Hematopoietic multipotent progenitor cell treated with erythropoietin and hydrocortisone succinate and interleukin-3 and kit ligand, for 15 days (in vitro differentiated cells): ENCODE measurements around the gene NUB1.

Source experiments
- DNase-seq: peaks from one replicate; pipeline ENCODE4 v3.0.0-alpha.2; 2015; ENCODE audit warnings: low spot score

Gene NUB1

GRCh38 chr7:151345576-151346469 lies 4.2 kb downstream of the NUB1 start:
- no peak for DNase-seq

GRCh38 chr7:151346470-151346769 lies 4.8 kb downstream of the NUB1 start:
- no peak for DNase-seq

DNA sequence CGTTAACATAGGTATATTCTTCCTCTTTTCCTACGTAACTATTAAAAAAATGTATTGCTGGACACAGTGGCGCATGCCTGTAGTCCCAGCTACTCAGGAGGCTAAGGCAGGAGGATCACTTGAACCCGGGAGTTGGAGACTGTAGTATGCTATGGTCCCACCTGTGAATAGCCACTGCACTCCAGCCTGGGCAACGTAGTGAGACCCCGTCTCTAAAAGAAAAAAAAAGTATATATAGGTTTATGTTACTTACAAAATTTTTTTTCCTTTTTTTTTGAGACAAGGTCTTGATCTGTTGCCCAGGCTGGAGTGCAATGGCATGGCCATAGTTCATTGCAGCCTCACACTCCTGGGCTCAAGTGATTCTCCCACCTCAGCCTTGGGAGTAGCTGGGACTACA lies 5.6 kb downstream of the NUB1 start:
- no peak for DNase-seq

DNA sequence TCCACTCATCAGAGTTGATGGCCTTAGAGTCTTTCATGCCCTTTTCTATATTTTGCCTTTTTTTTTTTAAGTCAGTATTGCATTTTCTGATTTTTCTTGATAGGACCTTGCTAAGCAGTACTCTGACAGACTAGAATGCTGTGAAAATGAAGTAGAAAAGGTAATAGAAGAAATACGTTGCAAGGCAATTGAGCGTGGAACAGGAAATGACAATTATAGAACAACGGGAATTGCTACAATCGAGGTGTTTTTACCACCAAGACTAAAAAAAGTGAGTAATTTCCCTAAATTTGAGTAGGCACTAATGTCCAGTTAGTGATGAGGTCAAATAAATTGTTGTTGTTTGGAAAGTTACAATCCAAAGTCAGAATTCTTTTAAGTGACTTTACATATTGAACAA lies 7.4 kb downstream of the NUB1 start:
- peak; percentile 11 for DNase-seq

DNA sequence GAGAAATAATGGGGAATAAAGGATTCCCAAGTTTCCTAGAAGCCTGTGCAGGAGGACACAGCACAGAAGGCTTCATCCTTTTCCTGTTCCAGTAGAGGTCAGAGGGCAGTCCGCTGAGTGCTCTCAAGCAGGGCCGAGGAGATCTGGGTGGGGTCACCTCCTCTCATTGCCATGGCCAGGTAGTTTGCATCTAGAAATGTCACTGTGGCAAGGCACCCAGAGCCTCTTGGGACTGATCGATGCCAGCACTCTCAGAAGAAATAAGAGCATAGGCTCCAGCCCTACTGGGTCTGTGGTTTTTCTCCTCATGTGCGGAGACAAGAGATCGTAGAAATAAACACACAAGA lies 7.9 kb downstream of the NUB1 start:
- no peak for DNase-seq

DNA sequence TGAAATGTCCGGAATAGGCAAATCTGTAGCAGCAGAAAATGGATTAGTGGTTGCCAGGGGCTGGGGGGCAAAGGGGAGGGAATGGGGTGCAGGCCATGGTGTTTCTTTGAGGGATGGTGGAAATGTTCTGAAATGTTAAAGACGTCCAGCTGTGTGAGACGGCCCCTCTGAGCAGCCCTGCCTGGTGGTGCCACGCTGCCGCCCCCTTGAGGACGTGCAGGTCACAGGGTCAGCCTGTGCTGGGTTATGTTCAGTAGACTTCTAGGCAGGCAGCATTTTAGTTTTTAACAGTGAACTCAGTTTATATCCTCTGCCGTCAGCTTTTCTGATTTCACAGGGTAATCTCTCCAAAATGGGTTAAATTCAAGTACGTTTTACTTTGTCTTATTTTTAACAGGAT lies 9.4 kb downstream of the NUB1 start:
- peak; percentile 58 for DNase-seq

- DNase-seq, result no peak
Measured at GRCh38 chr7:151351967-151352366, 10.4 kb downstream of the NUB1 start.

DNA sequence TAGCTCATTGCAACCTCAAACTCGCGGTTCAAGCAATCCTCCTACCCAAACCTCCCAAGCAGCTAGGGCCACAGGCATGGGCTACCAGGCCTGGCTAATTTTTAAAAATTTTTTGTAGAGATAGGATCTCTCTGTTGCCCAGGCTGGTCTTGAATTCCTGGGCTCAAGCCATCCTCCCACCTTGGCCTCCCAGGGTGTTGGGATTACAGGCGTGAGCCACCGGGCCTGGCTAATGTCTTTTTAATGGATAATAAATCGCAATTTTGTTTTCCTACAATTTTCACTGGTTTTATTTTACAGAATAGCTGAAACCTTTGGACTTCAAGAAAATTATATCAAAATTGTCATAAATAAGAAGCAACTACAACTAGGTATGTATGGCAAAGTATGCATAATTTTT lies 10.9 kb downstream of the NUB1 start:
- no peak for DNase-seq

DNA sequence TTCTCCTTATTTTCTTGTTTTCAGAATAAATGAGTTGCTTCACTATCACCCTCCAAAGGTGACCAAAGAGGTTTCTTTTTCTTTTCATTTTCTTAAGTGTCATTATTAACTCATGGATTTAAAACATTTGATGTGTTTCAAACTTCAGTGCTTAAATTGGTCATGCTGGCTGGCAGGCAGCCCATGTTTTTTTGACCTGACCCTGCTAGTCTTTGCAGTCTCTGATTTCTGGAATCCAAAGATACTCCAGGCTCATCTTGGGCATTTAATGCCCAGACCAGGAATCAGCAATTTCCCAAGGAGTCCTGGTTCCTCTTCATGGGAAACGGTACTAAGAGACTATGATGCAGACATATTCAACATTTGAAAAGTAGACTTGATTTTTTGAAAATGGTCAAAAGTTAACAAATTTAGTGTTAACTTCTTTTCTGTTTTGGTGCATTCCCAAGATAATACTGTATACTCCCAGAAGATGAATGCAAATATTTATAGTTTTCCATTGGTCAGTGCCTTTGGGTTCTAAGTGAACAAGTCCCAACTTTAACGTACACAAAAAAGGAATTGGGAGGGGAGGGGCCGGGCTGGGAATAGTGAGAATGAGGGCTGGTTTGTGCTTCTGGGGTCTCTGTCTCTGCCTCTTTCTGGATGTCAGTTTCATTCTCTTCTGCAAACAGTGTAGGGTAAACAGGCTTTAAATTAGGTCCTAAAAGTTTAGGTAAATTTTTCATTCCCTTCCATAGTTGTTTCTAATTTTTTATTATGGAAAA lies 19.8 kb downstream of the NUB1 start:
- no peak for DNase-seq

DNA sequence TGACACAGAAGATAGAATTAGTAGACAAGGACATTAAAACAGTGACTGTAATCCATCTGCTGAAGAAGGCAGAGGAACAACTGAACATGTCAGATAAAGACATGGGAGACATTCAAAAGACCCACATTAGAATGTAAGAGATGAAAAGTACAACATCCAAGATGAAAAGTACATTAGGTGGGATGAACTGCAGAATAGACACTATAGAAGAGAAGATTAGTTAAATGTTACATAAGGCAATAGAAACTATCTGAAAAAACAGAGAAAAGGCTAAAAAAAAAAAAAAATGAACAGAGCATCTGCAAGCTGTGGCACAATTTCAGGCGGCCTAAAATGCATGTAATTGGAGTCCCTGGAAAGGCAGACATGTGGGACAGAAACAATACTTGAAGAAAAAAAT lies 21.6 kb downstream of the NUB1 start:
- no peak for DNase-seq

DNA sequence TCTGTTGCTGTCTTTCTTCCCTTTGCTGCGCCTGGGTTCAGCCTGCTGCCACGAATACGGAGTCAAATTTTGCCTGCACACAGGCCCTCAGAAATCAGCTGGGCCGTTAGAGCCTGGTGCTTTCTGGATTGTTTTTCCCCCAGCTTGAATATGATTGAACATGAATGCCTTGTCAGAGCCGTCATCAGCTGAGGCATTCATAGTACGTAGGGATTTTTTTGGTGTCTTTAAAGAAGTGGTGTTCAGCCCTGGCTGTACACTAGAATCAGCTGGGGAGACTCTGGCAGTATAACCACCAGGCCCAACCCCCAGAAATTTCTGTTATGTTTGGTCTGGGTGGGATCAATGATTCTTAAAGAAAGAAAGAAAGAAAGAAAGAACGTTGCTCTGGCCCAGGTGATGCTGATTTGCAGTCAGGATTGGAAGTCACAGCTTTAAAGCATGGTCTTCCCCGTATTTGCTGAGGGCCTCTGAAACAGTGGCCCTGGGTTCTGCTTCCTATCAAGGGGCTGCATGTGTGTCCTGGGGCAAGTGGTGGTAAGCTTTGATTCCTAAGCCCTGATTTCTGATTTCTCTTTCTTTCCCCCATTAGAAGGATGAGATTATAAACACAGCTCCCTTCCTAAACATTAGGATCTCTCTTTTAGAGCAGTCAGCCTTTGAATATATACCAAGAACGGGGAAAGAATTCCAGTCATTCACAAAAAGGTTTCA lies 24.7 kb downstream of the NUB1 start:
- no peak for DNase-seq

DNA sequence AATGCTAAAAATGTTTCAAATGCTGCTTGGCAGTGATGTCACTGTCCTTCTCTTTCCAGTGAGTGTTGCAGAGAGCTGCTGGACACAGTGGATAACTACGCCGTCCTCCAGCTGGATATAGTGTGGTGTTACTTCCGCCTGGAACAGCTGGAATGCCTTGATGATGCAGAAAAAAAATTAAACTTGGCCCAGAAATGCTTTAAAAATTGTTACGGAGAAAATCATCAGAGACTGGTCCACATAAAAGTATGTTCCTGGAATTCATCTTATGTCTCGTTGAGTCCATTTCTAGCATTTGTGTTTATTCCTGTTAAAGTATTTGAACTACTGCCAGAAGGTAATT lies 25.2 kb downstream of the NUB1 start:
- no peak for DNase-seq

DNA sequence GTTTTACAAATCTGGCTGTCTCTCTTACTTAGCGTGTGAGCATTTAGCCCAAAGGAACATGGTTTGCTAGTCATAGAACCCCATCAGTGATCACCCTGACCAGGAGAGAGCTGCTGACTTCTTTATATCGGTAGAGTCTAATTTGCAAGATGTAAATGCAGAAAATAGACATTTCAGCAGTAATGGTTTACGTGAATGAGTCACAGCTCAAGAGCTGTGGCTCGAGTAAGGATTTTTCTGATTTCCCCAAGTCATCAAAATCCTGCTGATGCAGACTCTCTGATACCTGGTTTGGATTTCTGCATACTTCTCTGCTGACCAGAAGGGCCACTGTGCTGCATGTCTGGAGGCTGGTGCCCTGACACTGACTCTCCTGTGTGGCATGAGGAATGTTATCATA lies 25.7 kb downstream of the NUB1 start:
- DNase-seq, result no peak

DNA sequence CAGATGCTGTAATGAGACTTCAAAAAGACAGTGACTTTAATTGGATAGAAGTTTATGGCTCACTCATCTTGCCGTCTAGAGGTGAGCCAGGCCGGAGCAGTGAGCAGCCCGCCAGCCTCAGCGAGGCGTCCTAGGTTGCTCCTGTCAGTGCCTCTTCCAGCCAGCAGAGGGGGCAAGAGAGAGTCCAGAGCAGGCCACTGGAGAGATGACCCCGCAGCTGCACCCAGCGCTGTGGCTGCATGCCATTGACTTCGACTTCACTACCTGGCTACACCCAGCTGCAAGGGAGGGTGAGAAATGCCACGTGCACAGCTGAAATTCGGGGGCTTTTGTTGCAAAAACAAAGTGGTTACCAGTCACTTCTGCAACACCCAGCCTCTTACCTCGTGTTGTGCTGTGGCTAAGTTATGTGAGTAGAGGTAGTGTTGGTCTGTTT lies 26.5 kb downstream of the NUB1 start:
- peak; percentile 76 for DNase-seq

GRCh38 chr7:151371266-151371665 lies 29.7 kb downstream of the NUB1 start:
- DNase-seq, result peak; percentile 46

DNA sequence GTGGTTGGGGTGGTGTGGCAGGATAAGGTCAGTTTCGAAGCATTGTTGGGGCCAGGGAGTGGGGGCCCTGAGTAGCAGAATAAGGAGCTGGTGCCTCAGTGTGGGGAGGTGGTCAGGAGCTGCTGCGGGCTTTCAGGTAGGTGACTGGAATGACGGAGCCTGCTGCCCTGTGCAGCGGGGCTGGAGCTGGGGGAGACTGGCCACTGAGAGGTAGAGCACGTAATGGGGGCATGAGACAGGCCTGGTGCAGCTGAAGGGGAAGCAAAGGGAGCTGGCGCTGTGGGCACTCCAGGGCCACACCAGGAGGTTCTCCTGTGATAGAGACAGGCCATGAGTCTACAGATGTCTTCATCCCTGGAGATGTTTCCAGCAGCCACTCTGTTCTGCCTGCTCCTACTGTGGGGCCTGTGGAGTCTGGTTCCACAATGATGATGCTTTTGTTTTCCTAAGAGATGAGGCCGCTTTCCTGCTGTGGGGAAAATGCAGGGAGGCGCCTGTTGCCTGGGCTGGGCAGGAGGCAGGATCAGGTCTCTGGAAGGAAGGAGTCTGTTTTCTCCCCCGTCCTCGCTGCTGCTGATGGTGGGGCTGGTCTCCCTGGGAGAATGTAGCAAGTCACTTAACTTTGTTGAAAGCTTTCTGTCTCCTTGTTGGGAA lies 31.1 kb downstream of the NUB1 start:
- no peak for DNase-seq

DNA sequence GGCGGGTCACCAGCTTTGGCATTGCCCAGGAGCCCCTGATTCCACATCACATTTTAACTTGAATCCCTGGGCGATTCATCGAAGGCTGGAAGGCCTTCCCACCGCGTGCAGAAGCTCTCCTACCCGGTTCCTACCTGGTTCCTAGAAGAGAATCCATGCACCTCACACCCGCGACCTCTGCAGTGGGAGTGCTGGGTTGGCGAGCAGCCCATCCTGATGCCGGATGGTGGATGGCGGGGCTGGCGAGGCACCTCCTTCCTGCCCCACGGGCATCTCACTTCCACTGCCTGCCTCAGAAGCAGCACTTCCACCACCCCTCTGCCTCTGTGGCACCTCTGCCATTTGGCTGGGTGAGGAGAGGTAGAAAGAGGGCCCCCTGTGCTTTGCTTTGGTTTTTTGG lies 32.0 kb downstream of the NUB1 start:
- DNase-seq, result no peak

DNA sequence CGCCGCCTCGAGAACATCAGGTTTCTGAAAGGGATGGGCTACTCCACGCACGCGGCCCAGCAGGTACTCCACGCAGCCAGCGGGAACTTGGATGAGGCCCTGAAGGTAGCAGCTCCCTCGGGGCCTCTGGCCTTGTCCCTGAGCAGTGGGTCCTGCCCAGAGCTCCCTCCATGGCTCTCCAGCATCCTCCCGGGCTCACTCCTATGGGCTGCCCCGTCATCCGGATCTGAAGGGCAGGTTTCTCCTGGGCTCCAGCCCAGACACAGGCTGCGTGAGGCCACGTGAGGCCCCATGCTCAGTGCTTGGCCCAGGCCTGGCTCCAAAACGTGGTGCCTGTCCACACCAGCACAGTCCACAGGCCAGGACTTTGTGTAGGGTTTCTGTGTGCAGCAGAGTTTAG lies 32.5 kb downstream of the NUB1 start:
- no peak for DNase-seq

DNA sequence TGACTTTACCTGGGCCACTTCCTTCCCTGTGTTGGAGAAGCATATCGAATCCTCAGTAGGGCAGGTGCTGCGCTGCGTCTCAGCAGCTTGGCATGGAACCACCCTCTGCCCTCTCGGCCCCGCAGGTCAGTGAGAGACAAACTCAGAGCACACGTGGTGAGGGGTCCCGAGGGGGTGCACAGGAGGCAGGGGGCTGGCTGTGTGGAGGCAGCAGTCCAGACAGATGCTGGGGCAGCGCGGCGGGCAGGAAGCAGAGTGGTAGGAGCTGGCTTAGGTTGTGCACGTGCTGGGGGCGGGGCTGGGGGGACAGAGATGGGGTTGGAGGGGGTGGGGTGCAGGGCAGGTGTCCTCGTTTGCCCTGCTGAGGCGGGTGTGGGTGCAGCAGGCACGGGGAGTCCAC lies 33.1 kb downstream of the NUB1 start:
- DNase-seq, result no peak

- DNase-seq, result no peak
Measured at GRCh38 chr7:151375530-151376217, 34.1 kb downstream of the NUB1 start.

DNA sequence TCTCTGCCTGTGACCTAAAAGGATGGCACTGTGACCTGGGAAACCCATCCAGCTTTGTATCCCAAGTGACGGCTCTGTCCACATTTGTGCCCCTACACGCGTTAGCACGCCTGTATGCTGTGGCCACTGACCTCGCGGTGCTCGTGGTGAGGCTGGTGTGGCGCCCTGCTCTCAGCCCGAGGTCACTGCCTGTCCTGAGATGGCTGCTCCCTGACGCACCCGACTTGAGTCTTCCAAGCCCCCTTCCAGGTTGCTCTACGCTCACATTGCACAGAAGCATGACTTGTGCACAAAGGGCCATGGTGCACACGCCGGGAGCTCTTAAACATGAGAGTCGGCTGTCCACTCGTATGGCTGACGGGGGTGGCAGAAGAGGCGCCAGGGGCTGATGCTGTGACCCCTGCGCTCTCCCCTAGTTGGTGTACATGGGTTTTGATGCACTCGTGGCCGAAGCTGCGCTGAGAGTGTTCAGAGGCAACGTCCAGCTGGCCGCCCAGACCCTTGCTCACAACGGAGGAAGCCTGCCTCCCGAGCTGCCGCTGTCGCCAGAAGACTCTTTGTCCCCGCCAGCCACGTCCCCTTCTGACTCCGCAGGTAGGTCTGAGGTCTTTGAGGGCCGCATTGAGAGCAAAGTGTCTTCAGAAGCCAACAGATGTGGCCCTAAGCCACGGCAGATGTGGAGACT lies 34.7 kb downstream of the NUB1 start:
- no peak for DNase-seq
